A549 (cell line): ENCODE results near the gene BNIP5. TPM values are rescaled to one million over a fixed set of nuclear protein-coding genes. Genes with fewer than 3 reads are reported as not detected.

Experiments used
- ATAC-seq, 2 experiments: fragments of 200-7000 bp in 1 of 2; fragments of >200 bp in 1 of 2; cut with Nextera tagmentation in 1 of 2; cut with Tn5 transposase in 1 of 2; 3 replicates each; pipeline versions ENCODE4 v1.8.0 to v1.9.1; 2018 to 2020; ENCODE audit warnings: mild to moderate bottlenecking in 1 of 2, moderate library complexity in 1 of 2
- CTCF ChIA-PET: fragments of 300-600 bp; sonication (Branson Sonifier 250); formaldehyde crosslinking; extraction: SDS; loops from one replicate; lab custom pipeline; 2021; ENCODE audit warnings: antibody characterized with exemption, inconsistent platforms; lab: Yijun Ruan, JAX
- POLR2A ChIA-PET: fragments of 350-600 bp; formaldehyde crosslinking; extraction: SDS; loops from one replicate; lab custom pipeline; 2021; ENCODE audit warnings: antibody characterized with exemption, inconsistent platforms; lab: Yijun Ruan, JAX
- DNase-seq, 2 experiments: peaks; one replicate each; pipeline versions ENCODE4 v3.0.0 to v3.0.0-alpha.2; 2011 to 2016; ENCODE audit warnings: low read depth in 1 of 2, low spot score in 1 of 2
- FAIRE-seq: peaks from 2 replicates; lab custom pipeline; 2011; peaks lifted over from hg19 to GRCh38; lab: Jason Lieb, UNC
- H3K27ac ChIP-seq, 2 experiments: fragments of >200 bp; sonication (Bioruptor Twin); formaldehyde crosslinking; 3 replicates each; pipeline ENCODE4 v1.5.1; 2016 to 2017
- H3K4me1 ChIP-seq: fragments of >200 bp; sonication (Bioruptor Twin); formaldehyde crosslinking; 3 replicates; pipeline ENCODE4 v1.6.1; 2016
- H3K4me2 ChIP-seq: fragments of >200 bp; sonication (Bioruptor Twin); formaldehyde crosslinking; 3 replicates; pipeline ENCODE4 v1.6.1; 2016
- H3K4me3 ChIP-seq: fragments of >200 bp; sonication (Bioruptor Twin); formaldehyde crosslinking; 3 replicates; pipeline ENCODE4 v1.5.1; 2016
- H3K9me3 ChIP-seq: fragments of >200 bp; sonication (Bioruptor Twin); formaldehyde crosslinking; 3 replicates; pipeline ENCODE4 v1.6.1; 2016
- CHD2 ChIP-seq: fragments of 150-350 bp; IDR thresholded peaks from 2 replicates; pipeline ENCODE4 v1.6.1; 2014; ENCODE audit warnings: low read length; ENCODE audit not compliant: partially characterized antibody
- CHD4 ChIP-seq: fragments of 200-600 bp; sonication (generic); IDR thresholded peaks from 2 replicates; pipeline ENCODE4 v1.6.1; 2016; ENCODE audit warnings: antibody characterized with exemption, mild to moderate bottlenecking, borderline replicate concordance
- CTCF ChIP-seq: fragments of >200 bp; sonication (Bioruptor Twin); formaldehyde crosslinking; IDR thresholded peaks from 3 replicates; pipeline ENCODE4 v1.5.1; 2016
- E2F6 ChIP-seq: IDR thresholded peaks from 2 replicates; pipeline ENCODE4 v1.6.1; 2012; ENCODE audit warnings: low read depth, borderline replicate concordance
- EHF ChIP-seq: fragments of 250-450 bp; sonication (Bioruptor Pico); IDR thresholded peaks from 2 replicates; pipeline ENCODE4 v1.5.0; 2020; ENCODE audit warnings: mild to moderate bottlenecking
- EHMT2 ChIP-seq: fragments of 200-600 bp; sonication (generic); IDR thresholded peaks from 2 replicates; pipeline ENCODE4 v1.6.1; 2016; ENCODE audit warnings: antibody characterized with exemption, low read depth, mild to moderate bottlenecking, moderate library complexity
- ESRRA ChIP-seq: fragments of 150-350 bp; IDR thresholded peaks from 2 replicates; pipeline ENCODE4 v1.6.1; 2014; ENCODE audit warnings: mild to moderate bottlenecking, low read length, borderline replicate concordance
- GATA3 ChIP-seq: IDR thresholded peaks from 2 replicates; pipeline ENCODE4 v1.6.1; 2012; ENCODE audit warnings: borderline replicate concordance
- KDM1A ChIP-seq: fragments of 200-600 bp; sonication (generic); IDR thresholded peaks from 2 replicates; pipeline ENCODE4 v1.6.1; 2016; ENCODE audit warnings: low read depth, mild to moderate bottlenecking
- MAX ChIP-seq: IDR thresholded peaks from 2 replicates; pipeline ENCODE4 v1.6.1; 2012
- MYC ChIP-seq: IDR thresholded peaks from 2 replicates; pipeline ENCODE4 v1.6.1; 2012; ENCODE audit warnings: mild to moderate bottlenecking, inconsistent platforms, low read length, improper control_type of control experiment, borderline replicate concordance
- NPAS2 ChIP-seq: fragments of 250-450 bp; sonication (Bioruptor Pico); IDR thresholded peaks from 2 replicates; pipeline ENCODE4 v1.8.0; 2022; ENCODE audit warnings: mild to moderate bottlenecking, moderate library complexity, borderline replicate concordance
- PHF8 ChIP-seq: fragments of 200-600 bp; sonication (generic); IDR thresholded peaks from 2 replicates; pipeline ENCODE4 v1.6.1; 2016; ENCODE audit warnings: low read depth, mild to moderate bottlenecking, antibody characterized with exemption, moderate library complexity, borderline replicate concordance
- POLR2AphosphoS2 ChIP-seq: conservative IDR thresholded peaks from 2 replicates; pipeline ENCODE4 v1.6.1; 2012; ENCODE audit warnings: low read length, improper control_type of control experiment, inconsistent platforms
- RAD21 ChIP-seq, 2 experiments: fragments of >200 bp in 1 of 2; sonication (Bioruptor Twin) in 1 of 2; formaldehyde crosslinking in 1 of 2; IDR thresholded peaks in 1 of 2; conservative IDR thresholded peaks in 1 of 2; 2 replicates in 1 of 2; 3 replicates in 1 of 2; pipeline ENCODE4 v1.6.1; 2012 to 2018; ENCODE audit warnings: inconsistent platforms in 1 of 2
- RCOR1 ChIP-seq: fragments of 150-350 bp; IDR thresholded peaks from 2 replicates; pipeline ENCODE4 v1.6.1; 2014; ENCODE audit warnings: antibody characterized with exemption, low read length, low read depth
- RFX5 ChIP-seq: fragments of 450-650 bp; IDR thresholded peaks from 2 replicates; pipeline ENCODE4 v1.7.1; 2014; ENCODE audit warnings: antibody characterized with exemption, mild to moderate bottlenecking, moderate library complexity
- SMC3 ChIP-seq: fragments of >200 bp; sonication (Bioruptor Twin); formaldehyde crosslinking; IDR thresholded peaks from 3 replicates; pipeline ENCODE4 v1.6.1; 2018; ENCODE audit warnings: inconsistent platforms
- ZC3H11A ChIP-seq: fragments of 450-650 bp; IDR thresholded peaks from 2 replicates; pipeline ENCODE4 v1.6.1; 2014; ENCODE audit warnings: antibody characterized with exemption, mild to moderate bottlenecking
- ZFP36 ChIP-seq: fragments of 450-650 bp; IDR thresholded peaks from 2 replicates; pipeline ENCODE4 v1.6.1; 2014; ENCODE audit warnings: borderline replicate concordance; ENCODE audit not compliant: partially characterized antibody
- ZNF302 ChIP-seq: fragments of 250-450 bp; sonication (Bioruptor Pico); IDR thresholded peaks from 2 replicates; pipeline ENCODE4 v1.9.0; 2021; ENCODE audit warnings: inconsistent platforms, mild to moderate bottlenecking, moderate library complexity
- ZSCAN20 ChIP-seq: fragments of 250-450 bp; sonication (Bioruptor Pico); IDR thresholded peaks from 2 replicates; pipeline ENCODE4 v1.8.0; 2022; ENCODE audit warnings: mild to moderate bottlenecking, moderate library complexity
- WGBS: methylation state at CpG from one replicate; pipeline ENCODE4 v1.1.6; 2017; ENCODE audit errors: missing lambda C conversion rate; 5-methylcytosine and 5-hydroxymethylcytosine counted together
- polyA plus RNA-seq, 4 experiments: library from polyadenylated mRNA; depleted of rRNA in 3 of 4; stranded (reverse); fragments of >200 nt; fragmentation: RNase III in 1 of 4; extraction: RNeasy Plus Mini Kit Qiagen cat#74134 plus additional on column Dnase treatment in 1 of 4; gene quantifications; 2 replicates in 3 of 4; 3 replicates in 1 of 4; pipeline ENCODE4 v1.2.3, GENCODE V29; 2011 to 2017

Gene BNIP5
- polyA plus RNA-seq, 2 of the 4 experiments (the other 2 are of a cell fraction), result not detected

- TF ChIP-seq CHD4, result no peak
- TF ChIP-seq ZSCAN20 (CRISPR knock-in tag), result no peak
- no peak for TF ChIP-seq POLR2AphosphoS2
- TF ChIP-seq CHD2, result no peak
These were observed 30.3 kb downstream of the BNIP5 start (continued) for GRCh38 chr6:36306375-36306774.

GRCh38 chr6:36305885-36306284, 30.8 kb downstream of the BNIP5 start:
- DNase-seq (no peak), ATAC-seq (no peak)
- no peak overlapping the region for H3K27ac ChIP-seq
- no peak overlapping the region for H3K4me3 ChIP-seq
- WGBS, result 75% methylated on average over 9 of the region's 11 CpGs
- 0 out of 3 replicates have a peak, but pooled peaks cover 2% of the 10 kb centered on the region for H3K4me1 ChIP-seq
- POLR2A ChIA-PET, result no interaction called here
- H3K4me2 ChIP-seq, result no peak overlapping the region
- no peaks in the 10 kb centered on the region for H3K9me3 ChIP-seq
- TF ChIP-seq E2F6 (no peak), CHD4 (no peak), RFX5 (no peak), RCOR1 (no peak)
- TF ChIP-seq, all 56 proteins: peak for 0
- CTCF ChIA-PET, result interaction anchor here (2.8 kb wide), 1 partner anchor 55 kb away, joined by 13 read pairs; no protein-coding TSS in a partner anchor
- FAIRE-seq, result no peak

- Histone ChIP-seq H3K4me1 (0 out of 3 replicates have a peak, but pooled peaks cover 2% of the 10 kb centered on the region), H3K4me2 (no peak overlapping the region), H3K27ac (no peak overlapping the region), H3K9me3 (no peaks in the 10 kb centered on the region), H3K4me3 (no peak overlapping the region)
- no peak for FAIRE-seq
- peak; percentile 95 to 99 for ATAC-seq
- ChIA-PET POLR2A (no interaction called here), CTCF (interaction anchor here (0.6 to 4.7 kb wide), 36 partner anchors 9 to 562 kb away, joined by 3 to 73 read pairs (median 5); no protein-coding TSS in a partner anchor)
- 22% methylated on average over 13 of the region's 13 CpGs for WGBS
- peak; percentile 85 for TF ChIP-seq CTCF
- peak; percentile 70 for TF ChIP-seq SMC3
- TF ChIP-seq RAD21 (conservative IDR thresholded peaks at IDR 0.05 in 1 of 2, IDR thresholded peaks at IDR 0.05 in 1 of 2), result peak; percentile 57 to 62
- no peak for TF ChIP-seq ZSCAN20 (CRISPR knock-in tag)
- DNase-seq, result peak; percentile 64 to 90
These were observed 34.3 kb downstream of the BNIP5 start for GRCh38 chr6:36302227-36302976.

GRCh38 chr6:36301781-36302180, 34.9 kb downstream of the BNIP5 start:
- POLR2A ChIA-PET, result no interaction called here
- no peak; a peak in 1 of 6 replicates for ATAC-seq
- Histone ChIP-seq H3K4me3 (no peak overlapping the region), H3K27ac (no peak overlapping the region), H3K4me2 (no peak overlapping the region), H3K9me3 (no peaks in the 10 kb centered on the region), H3K4me1 (0 out of 3 replicates have a peak, but pooled peaks cover 2% of the 10 kb centered on the region)
- TF ChIP-seq ZC3H11A (no peak), PHF8 (no peak), ZFP36 (no peak), MYC (no peak), RCOR1 (no peak), EHF (CRISPR knock-in tag) (no peak), NPAS2 (CRISPR knock-in tag) (no peak), GATA3 (no peak), ESRRA (no peak), EHMT2 (no peak), MAX (no peak), KDM1A (no peak), ZNF302 (CRISPR knock-in tag) (no peak)
- no peak for DNase-seq
- no peak for FAIRE-seq
- CTCF ChIA-PET, result interaction anchor here (0.6 to 4.7 kb wide), 34 partner anchors 10 to 463 kb away, joined by 3 to 73 read pairs (median 5); no protein-coding TSS in a partner anchor
- WGBS, result 32% methylated on average over 6 of the region's 7 CpGs
